Measurements from ENCODE around the gene RBM39. TPM values are rescaled to one million over a fixed set of nuclear protein-coding genes. Genes with fewer than 3 reads are reported as not detected.

The RBM39 gene
- total and polyA plus RNA-seq, 2 of the 13 experiments (the other 11 are each of a cell fraction or from before 2014, with no cell fraction given) = 788 to 920 TPM

- TF ChIP-seq, protein P1, sequence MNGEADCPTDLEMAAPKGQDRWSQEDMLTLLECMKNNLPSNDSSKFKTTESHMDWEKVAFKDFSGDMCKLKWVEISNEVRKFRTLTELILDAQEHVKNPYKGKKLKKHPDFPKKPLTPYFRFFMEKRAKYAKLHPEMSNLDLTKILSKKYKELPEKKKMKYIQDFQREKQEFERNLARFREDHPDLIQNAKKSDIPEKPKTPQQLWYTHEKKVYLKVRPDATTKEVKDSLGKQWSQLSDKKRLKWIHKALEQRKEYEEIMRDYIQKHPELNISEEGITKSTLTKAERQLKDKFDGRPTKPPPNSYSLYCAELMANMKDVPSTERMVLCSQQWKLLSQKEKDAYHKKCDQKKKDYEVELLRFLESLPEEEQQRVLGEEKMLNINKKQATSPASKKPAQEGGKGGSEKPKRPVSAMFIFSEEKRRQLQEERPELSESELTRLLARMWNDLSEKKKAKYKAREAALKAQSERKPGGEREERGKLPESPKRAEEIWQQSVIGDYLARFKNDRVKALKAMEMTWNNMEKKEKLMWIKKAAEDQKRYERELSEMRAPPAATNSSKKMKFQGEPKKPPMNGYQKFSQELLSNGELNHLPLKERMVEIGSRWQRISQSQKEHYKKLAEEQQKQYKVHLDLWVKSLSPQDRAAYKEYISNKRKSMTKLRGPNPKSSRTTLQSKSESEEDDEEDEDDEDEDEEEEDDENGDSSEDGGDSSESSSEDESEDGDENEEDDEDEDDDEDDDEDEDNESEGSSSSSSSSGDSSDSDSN (CRISPR knock-in tag; IDR thresholded peaks at IDR 0.05) = peak; percentile 98
- TF ChIP-seq JDP2 (CRISPR knock-in tag; IDR thresholded peaks at IDR 0.05; ENCODE audit: borderline replicate concordance) (peak; percentile 86; the same call in 1 of the 2 replicates), ZNF569 (CRISPR knock-in tag; IDR thresholded peaks at IDR 0.05; ENCODE audit: borderline replicate concordance) (no peak; the same call in 1 of the 2 replicates), ATF1 (CRISPR knock-in tag; IDR thresholded peaks at IDR 0.05) (peak; percentile 90), ZNF615 (CRISPR knock-in tag; IDR thresholded peaks at IDR 0.05; ENCODE audit: borderline replicate concordance) (peak; percentile 98), MAFK (conservative IDR thresholded peaks at IDR 0.05 in 1 of 2, IDR thresholded peaks at IDR 0.05 in 1 of 2; ENCODE audit: low read length in 2 of 2) (peak; percentile 28 to 51; a peak in 3 of 4 replicates), PAWR (CRISPR knock-in tag; IDR thresholded peaks at IDR 0.05; ENCODE audit: borderline replicate concordance) (peak; percentile 92; the same call in 1 of the 2 replicates), ZHX1 (CRISPR knock-in tag; IDR thresholded peaks at IDR 0.05; ENCODE audit: low read depth) (peak; percentile 99), MAZ (IDR thresholded peaks at IDR 0.05; ENCODE audit: borderline replicate concordance, low read depth, low read length) (peak; percentile 76; the same call in 1 of the 2 replicates), MAZ (CRISPR knock-in tag; IDR thresholded peaks at IDR 0.05; ENCODE audit: low read depth) (peak; percentile 99), SKI (IDR thresholded peaks at IDR 0.05; ENCODE audit: partially characterized antibody) (no peak), PRMT3 (CRISPR knock-in tag; IDR thresholded peaks at IDR 0.05; ENCODE audit: borderline replicate concordance, low read depth) (peak; percentile 98; the same call in 1 of the 2 replicates), CC2D1A (CRISPR knock-in tag; IDR thresholded peaks at IDR 0.05) (0 out of 2 replicates have a peak, but pooled peaks have one; percentile 13), TAF1 (CRISPR knock-in tag; IDR thresholded peaks at IDR 0.05) (peak; percentile 99), HOXA9 (CRISPR knock-in tag; IDR thresholded peaks at IDR 0.05; ENCODE audit: borderline replicate concordance) (no peak), ZNF660 (CRISPR knock-in tag; IDR thresholded peaks at IDR 0.05; ENCODE audit: borderline replicate concordance, low read depth) (peak; percentile 97), KDM1A (CRISPR knock-in tag; IDR thresholded peaks at IDR 0.05) (peak; percentile 19; the same call in 1 of the 2 replicates), ZNF891 (CRISPR knock-in tag; IDR thresholded peaks at IDR 0.05) (peak; percentile 94), ZNF777 (CRISPR knock-in tag; IDR thresholded peaks at IDR 0.05) (peak; percentile 77), GABPA (IDR thresholded peaks at IDR 0.05; ENCODE audit: low read depth, low read length) (no peak), GABPA (CRISPR knock-in tag; IDR thresholded peaks at IDR 0.05; ENCODE audit: low read depth) (peak; percentile 86), ZNF326 (CRISPR knock-in tag; IDR thresholded peaks at IDR 0.05; ENCODE audit: borderline replicate concordance) (no peak)
These were observed 77.4 kb downstream of the RBM39 start, which contains the start of the genes CPNE1 and RBM12 (continued) for GRCh38 chr20:35664466-35665206.
